Endometrium (tissue), 2 donors: ENCODE data around the gene MORC1.
"Not testable (repeated sequence)": the region's sequence is repeated elsewhere in the genome, so short reads cannot be mapped to it uniquely, and the experiment has no call there.

Experiments used
- FAIRE-seq: peaks from 2 replicates; lab custom pipeline; 2012; peaks lifted over from hg19 to GRCh38; lab: Jason Lieb, UNC
- donor health status: control.
- donor health status: control.

MORC1 gene

GRCh38 chr3:109117939-109118338 is at the start of gene MORC1:
Gene MORC1 (minus strand): TSS chr3:109118134. CDS start chr3:109118059, 75 bp downstream.
- no peak for FAIRE-seq

DNA sequence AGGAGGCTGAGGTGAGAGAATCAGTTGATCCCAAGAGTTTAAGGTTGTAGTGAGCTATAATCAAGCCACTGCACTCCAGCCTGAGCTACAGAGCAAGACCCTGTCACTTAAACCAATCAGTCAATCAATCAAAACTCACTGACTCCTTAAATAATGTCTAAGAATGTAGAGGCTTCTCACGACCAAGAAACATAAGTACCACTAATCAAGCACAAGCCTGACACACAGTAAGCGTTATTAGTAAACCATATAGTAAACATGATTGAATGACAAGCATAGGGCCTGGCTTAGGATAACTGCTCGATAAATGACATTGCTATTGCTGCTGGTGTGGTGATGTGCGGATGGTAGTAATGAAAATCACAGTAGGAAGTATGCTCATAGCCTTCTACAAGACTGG is 48.0 kb upstream of the MORC1 start:
- FAIRE-seq, result no peak

DNA sequence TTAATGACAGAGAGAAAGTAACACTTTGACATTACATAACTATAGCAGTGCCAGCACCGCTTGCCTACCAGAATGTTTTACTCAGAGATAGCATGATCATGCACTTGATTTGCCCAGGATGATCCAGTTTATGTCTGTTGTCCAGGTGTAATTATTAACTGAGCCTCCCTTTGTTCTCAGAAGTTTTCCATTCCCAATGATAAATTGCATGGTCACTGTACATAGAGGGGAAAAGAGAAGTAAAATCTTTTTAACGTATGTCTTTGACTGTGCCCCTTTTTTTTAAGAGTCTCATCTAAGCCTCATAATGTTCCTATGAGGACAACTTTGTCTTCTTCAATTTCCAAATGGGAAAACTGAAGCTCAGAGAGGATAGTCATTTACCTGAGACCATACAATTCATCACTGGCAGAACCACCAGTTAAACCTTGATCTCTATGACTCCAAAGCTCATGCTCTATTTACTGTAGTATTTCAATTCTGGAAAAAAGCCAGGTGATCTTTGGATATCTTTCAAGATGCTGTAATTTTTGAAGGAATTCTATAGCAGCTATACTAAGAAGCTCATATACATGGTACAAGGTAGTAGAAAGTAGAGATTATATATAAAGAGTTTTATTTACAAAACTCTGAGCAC is 43.7 kb upstream of the MORC1 start:
- no peak for FAIRE-seq

GRCh38 chr3:109155828-109156227 is 37.9 kb upstream of the MORC1 start:
- FAIRE-seq, result no peak

DNA sequence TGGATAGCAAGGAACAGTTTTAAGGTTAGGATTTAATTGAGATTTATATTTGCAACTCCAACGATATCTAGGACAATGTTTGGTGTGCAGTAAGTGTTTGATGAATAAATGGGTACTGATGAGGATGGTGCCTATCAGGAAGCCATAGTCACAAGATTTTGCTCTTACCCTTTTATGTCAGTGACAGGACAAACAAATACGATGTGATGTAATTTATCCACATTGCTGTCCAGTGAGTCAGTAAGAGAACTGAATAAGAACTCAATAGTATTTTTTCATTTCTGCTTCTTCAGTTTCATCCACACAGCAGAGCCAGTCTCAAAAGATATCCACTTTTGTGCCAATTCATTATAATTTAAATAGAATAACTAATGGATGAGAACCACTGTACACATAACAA is 37.0 kb upstream of the MORC1 start:
- no peak for FAIRE-seq

DNA sequence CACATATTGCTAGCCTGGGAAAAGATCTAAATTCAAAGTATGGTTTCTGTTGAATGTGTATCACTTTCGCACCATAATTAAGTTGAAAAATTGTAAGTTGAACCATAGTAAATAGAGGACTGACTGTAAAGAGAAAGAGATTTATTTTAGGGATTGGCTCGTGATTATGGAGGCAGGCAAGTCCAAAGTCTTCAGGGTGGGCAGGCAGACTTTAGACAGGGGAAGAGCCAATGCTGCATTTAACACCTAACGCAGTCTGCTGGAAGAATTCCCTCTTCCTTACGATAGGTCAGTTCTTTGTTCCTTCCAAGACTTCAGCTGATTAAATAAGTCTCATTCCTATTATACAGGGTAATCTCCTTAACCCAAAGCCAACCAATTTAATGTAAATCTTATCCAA is 34.4 kb upstream of the MORC1 start:
- FAIRE-seq, result no peak

DNA sequence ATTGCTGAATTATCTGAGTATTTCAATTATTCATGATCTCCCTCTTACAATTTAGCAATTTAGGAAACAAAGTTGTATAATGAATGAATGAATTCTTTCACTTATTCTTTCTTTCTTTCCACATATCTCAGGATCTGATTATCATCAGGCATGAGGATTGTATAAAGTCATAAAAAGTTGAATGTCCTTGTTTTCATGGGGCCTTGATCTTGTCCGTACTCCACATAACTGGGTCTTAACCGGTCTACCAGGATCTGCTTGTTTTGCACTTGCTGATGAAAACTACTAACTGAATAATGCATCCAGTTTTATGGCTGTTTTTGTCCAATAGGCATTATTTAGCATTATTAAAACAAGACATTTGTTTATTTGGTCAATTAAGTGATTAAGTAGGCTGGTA is 31.1 kb upstream of the MORC1 start:
- FAIRE-seq, result no peak

DNA sequence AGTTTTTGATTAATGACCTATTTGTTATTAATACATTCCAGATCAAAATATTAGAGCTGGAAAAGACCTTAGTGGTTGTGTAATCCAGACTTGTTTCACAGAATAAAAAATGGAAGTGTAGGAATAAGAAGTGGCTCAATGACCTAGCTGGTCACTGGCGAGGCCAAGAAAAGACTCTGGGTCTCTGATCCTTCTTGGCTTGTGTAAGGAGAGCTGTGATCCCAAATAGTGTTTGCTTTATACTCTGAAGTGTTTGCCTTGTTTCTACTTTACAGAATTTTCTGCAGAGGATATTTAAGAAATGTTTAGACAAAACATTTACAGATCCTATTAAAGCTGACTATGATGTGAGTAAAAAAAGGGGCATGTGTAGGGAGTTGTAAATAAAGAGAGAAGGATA is 25.7 kb upstream of the MORC1 start:
- no peak for FAIRE-seq

- no peak for FAIRE-seq
These were observed 22.4 kb upstream of the MORC1 start for GRCh38 chr3:109140318-109140717.

DNA sequence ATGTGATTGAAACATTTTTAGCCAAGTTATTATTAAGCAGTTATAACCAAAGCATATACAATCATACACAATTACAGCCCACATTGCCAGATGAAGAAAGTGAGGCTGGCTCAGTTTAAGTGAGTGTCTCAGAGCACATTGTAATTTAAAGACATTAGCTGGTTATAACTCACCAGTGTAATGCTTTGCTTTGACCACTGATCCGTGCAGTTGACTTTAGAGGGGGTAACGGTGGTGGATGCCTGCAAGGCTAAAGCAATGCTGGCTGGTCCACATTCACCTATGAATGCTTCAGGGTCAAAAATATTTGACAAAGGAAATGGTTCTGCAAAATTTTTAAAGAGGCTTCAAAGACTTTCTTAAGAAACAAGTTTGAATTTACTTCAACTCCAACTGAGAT is 19.8 kb upstream of the MORC1 start:
- no peak for FAIRE-seq

- FAIRE-seq, result no peak
These were observed 18.6 kb upstream of the MORC1 start, which contains the start of gene C3orf85 for GRCh38 chr3:109136523-109136922. Gene C3orf85 (plus strand): TSS chr3:109136719. CDS start chr3:109136848, 129 bp downstream.

GRCh38 chr3:109133474-109133816 is 15.5 kb upstream of the MORC1 start:
- not testable (repeated sequence) for FAIRE-seq

DNA sequence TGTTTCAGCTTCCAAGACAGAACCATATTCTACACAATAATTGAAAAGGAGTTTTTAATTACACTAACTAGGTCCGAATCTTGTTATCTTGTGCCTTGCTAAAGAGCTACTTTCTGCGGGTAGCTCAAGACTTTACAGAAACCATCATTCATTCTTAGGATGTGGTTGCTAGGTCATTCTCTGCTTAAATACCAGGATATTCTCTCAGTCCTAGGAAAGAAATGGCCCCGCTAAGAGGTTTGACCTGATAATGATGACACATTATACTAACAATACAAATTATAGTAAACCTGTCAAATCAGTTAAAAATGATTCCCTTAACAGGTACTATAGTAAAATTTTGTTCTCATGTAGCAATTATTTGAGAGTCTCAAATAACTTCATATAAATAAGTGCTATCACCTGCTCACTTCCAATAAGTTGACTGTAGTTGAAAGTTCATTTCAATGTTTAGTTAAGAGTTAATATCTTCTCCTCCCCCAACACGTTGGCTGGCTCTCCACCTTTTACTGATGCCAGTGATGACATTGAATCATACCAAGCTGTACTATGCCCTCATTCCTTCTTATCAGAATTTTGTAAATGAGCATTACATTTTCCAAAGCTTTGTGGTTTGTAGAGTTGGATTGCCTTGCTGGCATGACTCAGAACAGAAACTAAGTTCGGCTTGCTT is 15.0 kb upstream of the MORC1 start:
- no peak for FAIRE-seq

DNA sequence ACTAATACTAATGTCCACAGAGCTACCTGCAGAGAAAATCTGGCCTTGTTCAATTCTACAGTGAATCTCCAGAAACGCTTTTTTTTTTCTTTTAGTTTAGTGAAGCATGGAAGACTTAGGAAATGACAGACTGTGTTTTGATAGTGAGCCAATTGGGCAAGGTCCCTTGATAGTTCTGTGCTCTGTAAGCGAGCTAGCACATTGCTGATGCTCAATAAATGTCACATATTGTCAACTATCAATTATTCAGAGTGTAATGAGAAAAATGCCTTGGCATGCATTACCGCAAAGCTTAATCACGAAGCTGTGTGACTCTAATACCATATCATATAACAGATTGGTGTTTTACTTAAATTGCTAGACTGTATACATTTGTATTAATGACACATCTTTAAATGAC is 13.3 kb upstream of the MORC1 start:
- no peak for FAIRE-seq

DNA sequence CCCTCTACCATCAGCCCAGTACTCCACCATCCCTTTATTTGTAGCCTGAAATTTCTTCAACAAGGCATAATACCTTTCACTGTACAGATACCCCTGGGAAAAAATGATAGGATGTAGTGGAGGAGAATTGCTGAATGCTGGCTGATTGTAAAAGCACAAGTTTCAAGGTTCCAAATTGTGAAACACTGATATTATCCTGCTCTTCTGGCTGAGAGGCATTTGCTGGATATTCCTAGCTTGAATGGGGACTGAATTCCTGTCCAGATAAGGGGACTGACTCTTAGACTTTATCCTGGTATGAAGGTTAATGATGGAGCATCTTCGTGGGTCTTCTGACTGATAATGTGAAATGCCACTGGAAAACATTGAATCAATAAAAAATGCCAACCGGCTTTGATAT is 9.6 kb upstream of the MORC1 start:
- no peak for FAIRE-seq

- FAIRE-seq, result no peak
These were observed 8.0 kb upstream of the MORC1 start for GRCh38 chr3:109125902-109126301.

DNA sequence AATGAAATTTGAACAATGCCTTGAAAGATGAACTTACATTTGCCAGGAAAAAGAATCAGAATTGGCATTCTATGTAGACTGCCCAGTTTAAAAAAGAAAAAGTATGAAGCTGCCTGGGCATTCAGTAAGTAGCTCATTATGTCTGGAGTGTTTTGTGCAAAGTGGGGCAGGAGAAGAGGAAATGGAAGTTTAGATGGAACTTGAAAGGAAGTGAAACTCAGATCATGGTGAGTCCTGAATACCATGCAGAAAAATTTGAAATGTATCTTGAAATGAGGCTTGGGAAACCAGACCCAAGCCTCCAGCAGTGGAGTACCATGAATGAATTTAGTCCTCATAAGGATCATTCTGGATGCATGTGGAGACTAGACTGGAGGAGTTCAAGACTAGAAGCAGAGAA is 4.8 kb upstream of the MORC1 start:
- no peak for FAIRE-seq

- FAIRE-seq, result no peak
These were observed 650 bp upstream of the MORC1 start for GRCh38 chr3:109118584-109118983.

- FAIRE-seq, result no peak
These were observed 1.9 kb downstream of the MORC1 start for GRCh38 chr3:109116031-109116430.

- FAIRE-seq, result no peak
These were observed 2.5 kb downstream of the MORC1 start for GRCh38 chr3:109115451-109115850.

DNA sequence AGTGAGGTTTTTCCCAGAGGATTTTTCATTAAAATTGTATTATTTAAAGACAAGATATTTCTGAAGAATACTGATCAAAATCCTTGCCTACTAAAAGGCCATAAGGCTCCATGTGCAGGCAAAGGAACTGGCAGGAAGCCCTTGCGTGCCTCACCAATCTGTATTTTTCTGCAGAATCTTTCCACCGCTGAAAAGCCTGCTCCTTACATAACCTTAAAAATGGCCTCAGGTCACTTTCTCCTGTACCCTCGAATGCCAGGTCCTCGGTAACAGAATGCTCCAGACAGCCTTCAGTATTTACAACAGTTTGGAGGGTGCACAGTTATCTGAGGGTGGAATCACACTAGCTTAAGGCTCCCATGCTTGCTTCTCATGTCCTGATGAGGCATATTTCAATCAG is 3.2 kb downstream of the MORC1 start:
- FAIRE-seq, result no peak

DNA sequence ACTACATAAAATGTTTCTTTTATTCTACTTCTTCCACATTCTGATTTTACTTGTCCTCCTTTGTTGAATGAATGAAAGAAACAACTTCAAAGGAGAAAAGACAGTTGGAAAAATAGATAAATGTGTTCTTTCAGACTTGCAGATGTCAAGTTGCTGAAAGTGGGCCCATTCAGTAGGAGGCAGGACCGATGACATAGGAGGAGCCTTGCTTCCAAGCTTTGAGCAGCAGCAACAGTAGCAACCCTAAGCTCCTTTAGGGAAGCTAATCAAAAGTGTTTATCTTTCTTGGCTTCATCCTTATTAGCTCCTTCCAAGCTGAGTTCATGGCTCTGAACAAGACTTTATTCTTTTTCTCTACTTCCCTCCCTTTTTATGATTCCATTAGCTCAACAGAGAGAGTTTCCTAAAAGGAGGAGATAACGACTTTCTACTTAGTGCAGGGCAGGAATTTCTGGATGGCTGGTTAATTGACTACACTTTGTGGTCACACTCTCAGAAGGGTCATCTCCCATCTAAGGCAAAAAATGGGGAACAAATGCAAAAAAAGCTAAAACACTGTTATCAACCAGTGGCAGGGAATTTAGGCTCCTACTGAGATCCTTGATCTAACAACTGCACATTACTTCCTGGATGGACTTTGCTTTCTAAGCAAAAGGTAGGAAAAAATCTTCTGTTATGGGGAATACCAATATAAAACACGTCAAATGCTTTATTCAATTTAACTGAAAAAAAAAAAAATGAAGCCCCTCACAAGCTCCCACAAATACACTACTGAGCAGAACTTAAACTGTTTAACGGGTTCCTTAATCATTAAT is 4.8 kb downstream of the MORC1 start:
- no peak for FAIRE-seq

DNA sequence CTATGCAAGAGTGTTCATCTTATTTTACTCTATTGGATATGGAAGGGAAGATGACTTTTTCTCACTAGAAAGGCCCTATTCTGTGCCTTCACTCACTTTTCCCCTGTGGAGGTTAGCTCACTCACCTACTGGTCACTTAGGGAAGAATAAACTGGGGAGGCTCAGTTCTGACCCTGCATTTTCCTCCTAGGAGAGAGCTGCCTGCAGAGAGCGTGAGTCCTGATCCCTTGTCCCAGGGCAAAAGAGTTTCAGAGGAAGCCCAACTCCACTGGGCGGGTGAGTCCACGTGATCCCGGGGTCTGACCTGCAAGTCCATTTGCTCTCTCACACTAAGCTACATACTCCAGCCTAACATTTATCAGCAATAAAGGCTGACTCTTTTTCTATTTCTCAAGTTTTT is 8.4 kb downstream of the MORC1 start:
- FAIRE-seq, result no peak
